SW 1271 (cell line): Measurements from ENCODE around the gene MIEF2.
"Not testable (repeated sequence)": the region's sequence is repeated elsewhere in the genome, so short reads cannot be mapped to it uniquely, and the experiment has no call there.

Experiments
- DNase-seq, 2 experiments: peaks; one replicate each; lab custom pipeline; 2025; lab: John Stamatoyannopoulos, UW

The MIEF2 gene

GRCh38 chr17:18260332-18261145, at the start of gene MIEF2:
Gene MIEF2, plus strand, starts transcription at chr17:18260662. Its CDS starts 2,059 bp downstream, at chr17:18262721.
- DNase-seq: peak; percentile 98 to 99

- no peak for DNase-seq
These were observed 46.7 kb upstream of the MIEF2 start for GRCh38 chr17:18213666-18214270.

DNA sequence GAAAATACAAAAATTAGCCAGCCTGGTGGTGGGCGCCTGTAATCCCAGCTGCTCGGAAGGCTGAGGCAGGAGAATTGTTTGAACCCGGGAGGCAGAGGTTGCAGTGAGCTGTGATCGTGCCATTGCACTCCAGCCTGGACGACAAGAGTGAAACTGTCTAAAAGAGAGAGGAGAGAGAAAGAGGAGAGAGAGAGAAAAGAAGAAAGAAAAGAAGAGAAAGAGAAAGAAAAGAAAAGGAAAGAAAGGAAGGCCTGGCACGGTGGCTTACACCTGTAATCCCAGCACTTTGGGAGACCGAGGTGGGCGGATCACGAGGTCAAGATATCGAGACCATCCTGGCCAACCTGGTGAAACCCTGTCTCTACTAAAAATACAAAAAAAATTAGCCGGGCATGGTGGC, 43.6 kb upstream of the MIEF2 start:
- DNase-seq: not testable (repeated sequence)

DNA sequence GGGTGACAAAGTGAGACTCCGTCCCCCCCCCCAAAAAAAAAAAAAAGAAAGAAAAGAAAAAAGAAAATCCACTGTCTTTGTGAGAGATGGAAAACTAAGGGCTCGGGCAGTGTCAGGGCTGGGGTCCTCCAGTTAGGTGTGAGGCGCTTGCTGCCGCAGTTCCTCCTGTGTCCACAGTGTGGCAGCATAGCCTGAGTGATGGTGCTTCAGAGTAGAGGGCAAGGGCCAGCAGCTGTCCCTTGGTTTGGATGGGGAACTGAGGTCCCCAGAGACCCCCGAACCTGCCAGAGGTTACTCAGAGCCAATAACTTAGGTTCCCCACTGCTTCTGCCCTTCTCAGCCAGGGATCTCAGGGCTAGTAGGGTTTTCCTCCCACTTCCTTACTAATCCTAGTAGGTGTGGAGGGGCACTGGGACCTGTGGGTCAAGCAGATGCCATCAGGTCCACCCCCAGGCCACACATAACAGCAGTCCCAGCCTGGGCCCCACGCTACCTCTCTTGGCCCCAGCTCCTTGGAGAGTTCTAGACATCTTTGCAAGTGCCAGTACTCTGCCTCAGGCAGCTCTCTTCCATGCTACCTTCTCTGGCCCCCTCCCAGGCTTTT, 42.9 kb upstream of the MIEF2 start:
- DNase-seq: peak; percentile 35 to 66

GRCh38 chr17:18218756-18219415, 41.6 kb upstream of the MIEF2 start:
- DNase-seq: no peak

DNA sequence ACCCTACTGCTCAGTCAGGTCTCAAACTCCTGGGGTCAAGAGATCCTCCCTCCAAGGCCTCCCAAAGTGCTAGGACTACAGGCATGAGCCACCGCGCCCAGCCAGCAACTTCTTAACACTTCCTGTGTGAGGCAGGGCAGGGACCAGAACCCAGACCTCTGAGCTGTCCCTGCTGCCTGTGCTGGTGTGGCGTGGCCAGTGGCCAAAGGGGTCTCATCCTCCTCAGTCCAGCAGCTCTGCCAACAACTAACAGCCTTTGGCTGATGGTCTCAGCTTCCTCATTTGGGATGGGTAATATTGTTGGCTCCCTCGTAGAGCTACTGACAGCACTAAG, 36.4 kb upstream of the MIEF2 start:
- no peak for DNase-seq

DNA sequence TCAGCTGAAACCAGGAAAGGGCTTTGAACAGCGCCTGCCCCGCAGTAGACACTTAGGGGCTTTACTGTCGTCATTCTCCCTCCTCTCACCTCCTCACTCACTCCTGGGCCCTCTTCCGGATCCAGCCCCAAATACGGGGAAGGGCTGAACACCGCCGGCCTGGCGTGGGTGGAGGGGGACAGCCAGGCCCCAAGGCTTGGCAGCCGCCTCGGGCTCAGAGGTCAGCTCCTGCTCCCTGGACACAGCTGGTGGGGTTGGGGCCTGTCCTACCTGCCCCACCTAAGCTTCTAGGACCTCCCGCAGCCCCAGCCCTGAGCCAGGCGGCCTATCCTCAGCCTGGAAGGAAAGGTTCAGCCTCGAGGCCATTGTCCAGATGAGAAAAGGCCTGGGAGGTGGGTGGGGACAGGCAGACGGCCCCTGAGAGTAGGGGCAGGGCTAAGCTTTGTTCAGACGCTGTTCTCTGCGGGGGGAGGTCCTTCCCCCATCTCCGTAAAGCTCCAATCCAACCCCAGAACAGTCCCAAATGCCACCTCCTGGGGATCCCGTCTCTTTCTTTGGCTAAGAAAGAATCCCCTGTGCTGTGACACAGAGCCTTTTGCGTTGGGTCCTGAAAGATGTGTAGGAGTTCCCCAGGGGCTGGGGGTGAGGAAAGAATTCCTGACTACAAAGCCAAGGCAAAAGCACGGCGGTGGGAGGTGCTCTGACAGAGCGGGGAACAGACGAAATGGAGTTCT, 35.9 kb upstream of the MIEF2 start:
- no peak for DNase-seq

GRCh38 chr17:18225121-18225641, 35.3 kb upstream of the MIEF2 start, which contains the start of gene LLGL1:
Gene LLGL1, plus strand, starts transcription at chr17:18225635. Its CDS starts 48 bp downstream, at chr17:18225683.
- peak; percentile 91 to 94 for DNase-seq

- no peak for DNase-seq
These were observed 34.7 kb upstream of the MIEF2 start for GRCh38 chr17:18225642-18226283.

DNA sequence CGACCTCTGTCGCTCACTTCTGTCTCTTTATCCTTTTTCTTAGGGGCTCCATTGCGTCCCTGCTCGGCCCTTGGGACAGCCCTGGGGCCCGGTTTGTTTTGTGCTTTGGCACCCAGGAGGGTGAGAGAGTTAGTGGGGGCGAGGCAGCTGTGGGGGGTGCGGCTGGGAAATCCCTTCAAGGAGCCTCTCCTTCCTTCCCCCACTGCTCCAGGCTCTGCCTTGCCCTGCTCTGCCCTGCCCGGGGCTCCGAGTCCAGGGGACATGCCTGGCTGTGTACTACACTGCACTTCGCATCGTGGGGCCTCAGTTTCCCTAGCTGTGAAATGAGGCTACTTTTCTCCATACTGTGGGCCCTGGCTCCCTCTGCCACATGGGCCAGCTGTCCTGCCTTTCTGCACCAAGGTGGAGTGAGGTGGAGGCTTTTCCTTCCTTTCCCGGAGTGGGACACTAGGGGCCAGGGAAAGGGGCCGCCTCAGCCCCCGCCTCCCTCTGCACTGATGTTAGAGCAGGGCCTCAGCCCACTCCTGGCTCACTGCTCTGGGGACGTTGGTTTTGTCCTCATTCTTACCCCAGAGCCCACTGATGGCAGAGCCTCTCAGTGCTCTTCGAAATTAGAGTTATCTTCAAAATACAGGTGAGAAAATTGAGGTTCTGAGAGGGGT, 34.0 kb upstream of the MIEF2 start:
- DNase-seq: no peak

- no peak for DNase-seq
These were observed 32.8 kb upstream of the MIEF2 start for GRCh38 chr17:18227635-18228034.

DNA sequence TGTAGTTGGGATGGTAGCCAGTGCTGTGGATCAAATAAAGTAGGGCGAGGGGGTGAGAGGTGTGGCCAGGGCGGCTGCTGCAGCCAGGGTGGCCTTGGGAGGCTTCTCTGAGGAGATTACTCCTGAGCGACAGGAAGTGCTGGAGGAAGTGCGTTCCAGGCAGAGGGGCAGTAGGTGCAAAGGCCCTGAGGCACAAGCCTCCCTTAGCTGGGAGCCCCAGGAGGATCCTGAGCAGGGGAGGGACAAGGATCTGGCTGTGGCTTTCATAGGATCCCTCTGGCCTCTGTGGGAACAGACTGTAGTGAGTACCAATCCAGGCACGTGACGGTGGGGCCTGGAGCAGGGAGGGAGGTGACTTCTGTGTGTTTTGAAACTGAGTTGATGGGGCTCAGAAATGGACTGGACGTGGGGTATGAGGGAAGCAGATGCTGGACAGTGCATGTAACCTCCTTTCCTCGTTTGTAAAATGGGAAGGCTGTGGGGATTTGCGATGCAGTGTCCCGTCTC, 32.2 kb upstream of the MIEF2 start:
- no peak for DNase-seq

DNA sequence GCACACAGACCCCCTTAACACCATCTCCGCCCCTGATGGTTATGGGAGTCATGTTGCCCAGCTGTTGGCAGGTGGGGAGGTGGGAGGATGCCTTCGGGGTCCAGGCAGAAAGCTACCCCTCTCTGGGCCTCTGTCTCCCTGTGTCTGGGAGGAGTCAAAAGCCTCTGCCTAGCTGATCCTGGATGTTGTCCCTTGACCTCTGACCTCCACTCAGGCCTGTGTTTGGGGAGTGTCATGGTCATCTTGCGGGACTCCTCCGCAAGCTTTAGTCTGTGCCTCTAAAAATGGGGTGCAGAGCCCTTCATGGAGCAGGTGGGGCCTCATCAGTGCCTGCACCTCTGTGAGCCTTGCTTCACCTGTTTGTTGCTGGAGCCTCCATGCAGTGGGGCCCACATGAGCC, 31.2 kb upstream of the MIEF2 start:
- DNase-seq: no peak

DNA sequence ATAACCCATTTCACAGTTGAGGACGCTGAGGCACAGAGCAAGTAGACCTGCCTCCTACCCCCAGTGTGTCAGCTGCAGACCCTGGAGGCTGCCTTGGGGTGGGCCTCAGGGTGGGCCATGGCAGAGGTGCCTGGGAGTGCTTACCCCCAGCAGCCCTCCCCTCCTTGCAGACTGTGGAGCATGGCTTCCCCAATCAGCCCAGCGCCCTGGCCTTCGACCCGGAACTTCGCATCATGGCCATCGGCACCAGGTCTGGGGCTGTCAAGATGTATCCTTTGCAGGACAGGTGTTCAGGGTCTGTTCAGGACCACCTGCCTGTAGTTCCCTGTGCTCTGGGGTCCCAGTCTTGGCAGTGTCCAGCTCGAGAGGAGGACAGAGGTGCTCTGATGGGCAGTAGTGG, 30.7 kb upstream of the MIEF2 start:
- no peak for DNase-seq

DNA sequence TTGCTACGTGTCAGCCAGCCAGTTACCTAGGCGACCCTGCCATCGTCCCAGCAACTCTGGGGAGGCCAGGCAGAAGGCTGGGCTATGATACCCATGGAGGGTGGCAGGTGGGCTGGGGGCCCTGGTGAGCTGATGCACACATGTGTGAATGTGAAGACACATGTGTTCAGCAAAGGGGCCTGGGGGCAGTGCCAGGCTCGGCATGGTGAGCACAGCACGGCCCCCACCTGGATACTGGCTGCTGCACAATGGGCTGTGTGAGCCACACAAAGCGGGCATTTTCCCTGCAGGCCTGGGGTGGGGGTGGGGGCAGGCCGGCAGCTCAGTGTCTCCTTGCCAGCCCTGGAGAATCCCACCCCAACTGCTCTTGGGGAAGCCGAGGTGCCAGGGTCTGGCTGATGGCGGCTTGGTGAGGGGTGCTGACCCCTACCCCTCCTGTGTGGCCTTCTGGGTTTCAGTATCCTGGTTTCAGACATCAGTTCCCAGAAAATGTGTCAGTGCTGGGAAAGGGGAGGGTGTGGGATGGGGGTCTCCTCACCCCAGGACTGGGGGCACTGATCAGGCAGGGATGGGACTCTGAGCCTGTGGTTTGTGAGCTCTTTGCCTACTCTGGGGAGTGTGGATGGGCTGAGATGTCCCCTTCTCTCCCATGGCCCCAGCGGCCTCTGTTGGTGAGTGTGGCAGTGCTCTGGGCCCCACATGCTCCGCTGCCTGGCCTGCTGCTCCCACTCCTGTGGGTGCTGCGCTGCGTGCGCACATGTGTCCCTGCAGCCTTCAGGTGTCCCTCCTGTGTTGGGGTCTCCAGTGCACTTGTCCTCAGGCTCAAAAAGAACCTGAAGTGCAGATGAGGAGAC, 29.9 kb upstream of the MIEF2 start:
- DNase-seq: no peak

DNA sequence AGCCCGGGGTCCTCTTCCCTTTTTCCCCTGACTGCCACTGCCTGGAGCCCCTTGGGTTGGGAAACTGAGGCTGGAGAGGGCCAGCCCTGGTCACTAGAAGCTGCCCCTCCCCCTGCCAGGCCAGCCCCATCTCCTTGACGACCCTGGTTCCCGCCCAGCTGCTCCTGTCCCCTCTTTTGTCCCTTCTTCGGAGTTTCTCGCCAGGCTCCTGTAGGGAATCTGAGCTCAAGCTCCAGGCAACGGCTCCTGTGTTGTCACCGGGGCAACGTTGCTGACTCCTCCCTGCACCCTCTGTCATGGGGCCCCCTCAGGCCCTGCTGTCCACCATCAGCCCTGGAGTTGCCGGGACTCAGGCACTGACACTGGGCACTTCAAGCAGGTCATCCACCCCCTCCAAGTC, 29.3 kb upstream of the MIEF2 start:
- DNase-seq: no peak

- no peak for DNase-seq
These were observed 26.5 kb upstream of the MIEF2 start for GRCh38 chr17:18233803-18234518.

GRCh38 chr17:18234853-18235380, 25.5 kb upstream of the MIEF2 start:
- DNase-seq: no peak
